Lower lobe of right lung (tissue), 2 donors: ENCODE results near the gene SRSF4. TPM values are rescaled to one million over a fixed set of nuclear protein-coding genes. Genes with fewer than 3 reads are reported as not detected.

ENCODE experiments used
- ATAC-seq, 2 donors: fragments of 200-7000 bp; cut with Tn5 transposase; one replicate each; pipeline ENCODE4 v1.9.1; 2020 to 2022; ENCODE audit warnings: mild to moderate bottlenecking in 2 of 2, moderate library complexity in 2 of 2
- DNase-seq: peaks from one replicate; pipeline ENCODE4 v3.0.0-alpha.2; 2020
- H3K27ac ChIP-seq: fragments of 200-600 bp; one replicate; pipeline ENCODE4 v1.8.0; 2022
- H3K27me3 ChIP-seq: fragments of 200-600 bp; one replicate; pipeline ENCODE4 v1.8.0; 2022; ENCODE audit warnings: low read depth
- H3K36me3 ChIP-seq: fragments of 200-600 bp; one replicate; pipeline ENCODE4 v1.8.0; 2022; ENCODE audit warnings: mild to moderate bottlenecking
- H3K4me1 ChIP-seq: fragments of 200-600 bp; one replicate; pipeline ENCODE4 v1.8.0; 2022
- H3K4me3 ChIP-seq: fragments of 200-600 bp; one replicate; pipeline ENCODE4 v1.8.0; 2022; ENCODE audit warnings: mild to moderate bottlenecking
- H3K9me3 ChIP-seq: fragments of 200-600 bp; one replicate; pipeline ENCODE4 v1.8.0; 2022
- intact Hi-C: fragments of 100-400 bp; cut with DNase I; formaldehyde crosslinking; loops from one replicate; pipeline ENCODE4 v1.11.0; 2022
- total RNA-seq: library from RNA; stranded (reverse); fragmentation: NEBNext Ultra II Directional; extraction: Animal tissue kit (Norgen Biotek cat#: 25700); gene quantifications from one replicate; pipeline ENCODE4 v1.2.1, GENCODE V29; 2021
- TF ChIP-seq, protein P1 (sequence below): fragments of 200-600 bp; IDR thresholded peaks from one replicate; pipeline ENCODE4 v1.8.0; 2022; ENCODE audit warnings: antibody characterized with exemption, mild to moderate bottlenecking
- donor health status: DM: no; HTN: yes; CAD: no; lungs with severe emphysema.

The SRSF4 gene
- total RNA-seq, 1 donor from 2014 or later, result 73.9 TPM

DNA sequence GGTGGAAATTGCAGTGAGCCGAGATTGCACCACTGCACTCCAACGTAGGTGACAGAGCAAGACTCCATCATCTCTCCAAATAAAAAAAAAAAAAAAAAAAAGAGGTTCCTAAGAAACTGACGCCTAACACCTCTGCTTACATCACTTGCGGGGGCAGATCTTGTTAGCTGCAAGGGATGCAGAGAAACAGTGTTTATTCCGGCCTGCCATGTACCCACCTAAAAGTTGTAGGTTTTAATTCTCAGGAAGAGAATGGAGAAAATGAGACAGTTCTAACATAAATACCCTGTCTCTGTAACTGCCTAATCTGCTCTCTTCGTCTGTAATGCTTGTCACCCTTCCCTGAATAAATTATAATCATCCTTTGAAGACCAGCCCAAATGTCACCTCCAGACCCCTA is 9.0 kb upstream of the SRSF4 start:
- ATAC-seq (no peak), DNase-seq (no peak)
- Histone ChIP-seq H3K9me3 (no peaks in the 10 kb centered on the region), H3K4me1 (no peaks in the 10 kb centered on the region), H3K27me3 (no peaks in the 10 kb centered on the region), H3K36me3 (peaks cover 29% of the 10 kb centered on the region), H3K27ac (no peak overlapping the region), H3K4me3 (no peak overlapping the region)
- TF ChIP-seq, protein P1, sequence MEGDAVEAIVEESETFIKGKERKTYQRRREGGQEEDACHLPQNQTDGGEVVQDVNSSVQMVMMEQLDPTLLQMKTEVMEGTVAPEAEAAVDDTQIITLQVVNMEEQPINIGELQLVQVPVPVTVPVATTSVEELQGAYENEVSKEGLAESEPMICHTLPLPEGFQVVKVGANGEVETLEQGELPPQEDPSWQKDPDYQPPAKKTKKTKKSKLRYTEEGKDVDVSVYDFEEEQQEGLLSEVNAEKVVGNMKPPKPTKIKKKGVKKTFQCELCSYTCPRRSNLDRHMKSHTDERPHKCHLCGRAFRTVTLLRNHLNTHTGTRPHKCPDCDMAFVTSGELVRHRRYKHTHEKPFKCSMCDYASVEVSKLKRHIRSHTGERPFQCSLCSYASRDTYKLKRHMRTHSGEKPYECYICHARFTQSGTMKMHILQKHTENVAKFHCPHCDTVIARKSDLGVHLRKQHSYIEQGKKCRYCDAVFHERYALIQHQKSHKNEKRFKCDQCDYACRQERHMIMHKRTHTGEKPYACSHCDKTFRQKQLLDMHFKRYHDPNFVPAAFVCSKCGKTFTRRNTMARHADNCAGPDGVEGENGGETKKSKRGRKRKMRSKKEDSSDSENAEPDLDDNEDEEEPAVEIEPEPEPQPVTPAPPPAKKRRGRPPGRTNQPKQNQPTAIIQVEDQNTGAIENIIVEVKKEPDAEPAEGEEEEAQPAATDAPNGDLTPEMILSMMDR, result no peak
- intact Hi-C loops, result loop anchor here (10.0 kb wide), 1 partner anchor 306 kb away; no protein-coding TSS in a partner anchor

GRCh38 chr1:29186707-29187106 is 5.0 kb upstream of the SRSF4 start:
- H3K27ac ChIP-seq, result no peak overlapping the region
- ATAC-seq, result no peak
- no peaks in the 10 kb centered on the region for H3K36me3 ChIP-seq
- no peak for DNase-seq
- TF ChIP-seq, protein P1, result no peak
- intact Hi-C loops, result no loop called here
- H3K4me3 ChIP-seq, result no peak overlapping the region
- H3K9me3 ChIP-seq, result no peaks in the 10 kb centered on the region
- H3K4me1 ChIP-seq, result peaks cover 5% of the 10 kb centered on the region
- H3K27me3 ChIP-seq, result no peaks in the 10 kb centered on the region

DNA sequence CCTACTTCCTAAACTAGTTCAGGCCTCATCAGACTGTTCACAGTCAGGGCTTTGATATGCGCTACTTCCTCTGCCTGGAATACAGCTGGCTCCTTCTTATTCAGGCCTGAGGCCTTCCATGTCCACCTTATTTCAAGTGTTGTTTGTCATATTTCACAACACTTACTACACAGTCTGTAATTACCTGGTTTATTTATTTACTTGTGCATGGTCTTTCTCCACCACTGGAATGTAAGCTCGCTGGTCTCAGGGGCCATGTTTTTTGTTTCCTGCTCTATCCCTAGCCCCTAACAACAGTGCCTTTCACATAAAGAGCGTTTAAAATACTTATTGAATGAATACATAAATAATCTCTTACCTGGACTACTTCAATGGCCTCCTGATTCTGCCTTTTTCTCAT is 4.6 kb upstream of the SRSF4 start:
- TF ChIP-seq, protein P1, result no peak
- no peak for DNase-seq

DNA sequence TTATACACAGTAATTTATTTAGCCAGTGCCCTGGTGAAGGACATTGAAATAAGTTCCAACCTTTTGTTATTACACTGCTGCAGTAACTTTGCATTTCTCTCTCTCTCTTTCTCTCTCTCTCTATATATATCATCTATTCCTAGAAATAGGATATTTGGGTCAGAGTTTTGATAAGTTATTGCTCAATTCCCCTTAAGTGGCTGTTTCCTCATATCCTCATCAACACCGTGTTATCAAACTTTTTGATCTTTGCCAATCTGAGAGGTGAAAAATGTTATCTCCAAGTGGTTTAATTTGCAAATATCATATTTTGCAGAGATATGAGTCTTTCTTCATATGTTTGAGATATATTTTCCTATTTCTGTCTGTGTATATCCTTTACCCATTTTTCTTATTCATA is 1.6 kb upstream of the SRSF4 start:
- no peak for ATAC-seq
- Histone ChIP-seq H3K4me1 (peaks cover 27% of the 10 kb centered on the region), H3K27ac (no peak overlapping the region), H3K36me3 (peaks cover 8% of the 10 kb centered on the region), H3K9me3 (no peaks in the 10 kb centered on the region), H3K27me3 (no peaks in the 10 kb centered on the region), H3K4me3 (no peak overlapping the region)
- intact Hi-C loops, result no loop called here
- no peak for DNase-seq
- TF ChIP-seq, protein P1, result no peak

More for the DNA sequence above, 4.6 kb upstream of the SRSF4 start:
- Histone ChIP-seq H3K27me3 (no peaks in the 10 kb centered on the region), H3K27ac (no peak overlapping the region), H3K36me3 (no peaks in the 10 kb centered on the region), H3K4me3 (no peak overlapping the region), H3K9me3 (no peaks in the 10 kb centered on the region), H3K4me1 (peaks cover 5% of the 10 kb centered on the region)
- ATAC-seq, result no peak
- intact Hi-C loops, result no loop called here

DNA sequence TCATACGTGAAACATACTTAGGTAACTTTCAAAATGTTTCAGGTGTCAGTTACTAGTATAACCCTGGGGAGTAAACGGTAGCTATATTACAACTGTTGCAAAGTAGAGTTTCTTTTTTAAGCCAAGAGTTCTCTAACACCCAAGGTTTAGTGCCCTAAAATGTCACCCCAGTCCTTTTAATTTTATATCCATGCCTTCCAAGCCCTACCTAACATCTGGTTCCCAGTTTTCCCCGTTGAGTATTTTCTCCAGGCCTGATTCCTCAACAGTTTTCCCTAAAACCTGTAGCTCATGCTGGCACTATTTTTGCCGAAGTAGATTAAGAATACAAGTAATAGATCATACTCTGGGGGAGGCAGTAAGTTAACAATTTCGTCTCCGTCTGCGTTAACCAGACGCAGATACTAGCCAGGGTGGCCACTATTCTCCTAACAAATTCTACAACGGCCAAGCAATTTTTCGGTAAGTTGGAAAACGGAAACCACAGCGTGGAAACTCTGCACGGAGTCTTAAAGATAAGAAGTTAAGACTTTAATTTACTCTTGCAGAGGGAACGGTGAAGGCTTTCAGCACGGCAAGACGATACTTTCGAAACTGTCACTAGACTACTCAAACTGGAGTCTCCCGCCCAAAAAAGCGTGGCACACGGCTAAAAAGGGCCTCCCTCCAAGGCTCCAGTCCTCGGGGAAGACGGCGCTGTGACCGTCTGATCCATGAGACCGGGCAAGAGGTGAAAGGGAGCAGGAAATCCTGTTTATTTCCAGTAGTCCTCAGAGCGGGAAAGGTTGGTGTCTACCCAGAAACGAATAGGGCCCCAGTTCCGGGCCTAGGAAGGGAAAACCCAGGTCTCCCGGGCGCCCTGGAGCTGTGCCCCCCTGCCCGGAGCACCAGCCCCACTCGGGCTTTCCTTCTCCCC is 945 bp downstream of the SRSF4 start:
- Histone ChIP-seq H3K4me3 (peak overlapping the region; percentile 98), H3K27ac (peak overlapping the region; percentile 100), H3K36me3 (peaks cover 12% of the 10 kb centered on the region), H3K27me3 (no peaks in the 10 kb centered on the region), H3K4me1 (peaks cover 52% of the 10 kb centered on the region), H3K9me3 (no peaks in the 10 kb centered on the region)
- TF ChIP-seq, protein P1, result no peak
- intact Hi-C loops, result no loop called here
- DNase-seq (no peak), ATAC-seq (peak in 1 of 2 donors; percentile 26)
